AG10803 (cell line): ENCODE data around the gene CAMSAP1.

Experiments
- DNase-seq: peaks from one replicate; pipeline ENCODE4 v3.0.0; 2010; ENCODE audit warnings: low read depth
- H3K4me3 ChIP-seq: 2 replicates; pipeline ENCODE4 v1.5.1; 2011; ENCODE audit warnings: mild to moderate bottlenecking, low read length, control low read depth
- TF ChIP-seq, protein P1 (sequence below): conservative IDR thresholded peaks from 2 replicates; pipeline ENCODE4 v1.5.1; 2011; ENCODE audit warnings: mild to moderate bottlenecking, low read length, control low read depth, inconsistent platforms

CAMSAP1 gene

DNA sequence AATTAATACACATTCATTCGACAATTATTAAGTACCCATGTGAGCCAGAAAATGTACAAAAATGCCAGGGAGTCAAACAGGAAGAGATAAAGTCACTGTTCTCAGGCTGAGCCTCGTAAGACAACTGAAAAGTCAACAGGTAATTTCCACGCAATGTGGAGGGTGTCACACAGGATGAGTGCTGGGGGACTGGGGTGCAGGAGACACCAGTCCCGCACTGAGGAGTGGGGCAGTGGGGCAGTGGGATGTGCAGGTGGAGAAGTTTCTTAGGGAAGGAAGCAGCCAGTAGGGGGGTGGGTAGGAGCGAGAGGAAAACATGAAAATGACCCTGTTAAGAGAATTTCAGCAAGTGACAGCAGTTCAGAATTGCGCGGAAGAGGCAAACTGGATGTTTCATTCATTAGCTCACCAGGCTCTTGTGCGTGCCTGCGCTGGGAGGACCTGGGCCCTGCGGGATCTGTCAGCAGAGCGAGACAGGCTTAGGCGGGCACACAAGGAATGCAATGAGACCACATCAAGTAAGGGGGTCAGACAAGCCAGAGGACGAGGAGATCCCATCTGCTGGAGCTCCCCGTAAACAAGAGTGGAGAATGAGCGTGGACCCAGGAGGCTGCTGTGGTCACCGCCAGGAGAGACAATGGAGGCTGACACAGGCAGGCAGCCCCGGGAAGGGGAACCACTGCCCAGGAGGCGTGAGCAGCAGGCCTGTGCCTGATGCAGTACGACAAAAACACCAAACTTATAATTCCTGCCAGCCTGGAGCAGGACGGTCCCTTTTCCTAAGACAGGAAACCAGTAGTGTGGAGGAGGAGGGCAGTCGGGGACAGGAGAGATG is 21.0 kb downstream of the CAMSAP1 start:
- DNase-seq: no peak
- H3K4me3 ChIP-seq: no peak overlapping the region
- TF ChIP-seq, protein P1, sequence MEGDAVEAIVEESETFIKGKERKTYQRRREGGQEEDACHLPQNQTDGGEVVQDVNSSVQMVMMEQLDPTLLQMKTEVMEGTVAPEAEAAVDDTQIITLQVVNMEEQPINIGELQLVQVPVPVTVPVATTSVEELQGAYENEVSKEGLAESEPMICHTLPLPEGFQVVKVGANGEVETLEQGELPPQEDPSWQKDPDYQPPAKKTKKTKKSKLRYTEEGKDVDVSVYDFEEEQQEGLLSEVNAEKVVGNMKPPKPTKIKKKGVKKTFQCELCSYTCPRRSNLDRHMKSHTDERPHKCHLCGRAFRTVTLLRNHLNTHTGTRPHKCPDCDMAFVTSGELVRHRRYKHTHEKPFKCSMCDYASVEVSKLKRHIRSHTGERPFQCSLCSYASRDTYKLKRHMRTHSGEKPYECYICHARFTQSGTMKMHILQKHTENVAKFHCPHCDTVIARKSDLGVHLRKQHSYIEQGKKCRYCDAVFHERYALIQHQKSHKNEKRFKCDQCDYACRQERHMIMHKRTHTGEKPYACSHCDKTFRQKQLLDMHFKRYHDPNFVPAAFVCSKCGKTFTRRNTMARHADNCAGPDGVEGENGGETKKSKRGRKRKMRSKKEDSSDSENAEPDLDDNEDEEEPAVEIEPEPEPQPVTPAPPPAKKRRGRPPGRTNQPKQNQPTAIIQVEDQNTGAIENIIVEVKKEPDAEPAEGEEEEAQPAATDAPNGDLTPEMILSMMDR: no peak

DNA sequence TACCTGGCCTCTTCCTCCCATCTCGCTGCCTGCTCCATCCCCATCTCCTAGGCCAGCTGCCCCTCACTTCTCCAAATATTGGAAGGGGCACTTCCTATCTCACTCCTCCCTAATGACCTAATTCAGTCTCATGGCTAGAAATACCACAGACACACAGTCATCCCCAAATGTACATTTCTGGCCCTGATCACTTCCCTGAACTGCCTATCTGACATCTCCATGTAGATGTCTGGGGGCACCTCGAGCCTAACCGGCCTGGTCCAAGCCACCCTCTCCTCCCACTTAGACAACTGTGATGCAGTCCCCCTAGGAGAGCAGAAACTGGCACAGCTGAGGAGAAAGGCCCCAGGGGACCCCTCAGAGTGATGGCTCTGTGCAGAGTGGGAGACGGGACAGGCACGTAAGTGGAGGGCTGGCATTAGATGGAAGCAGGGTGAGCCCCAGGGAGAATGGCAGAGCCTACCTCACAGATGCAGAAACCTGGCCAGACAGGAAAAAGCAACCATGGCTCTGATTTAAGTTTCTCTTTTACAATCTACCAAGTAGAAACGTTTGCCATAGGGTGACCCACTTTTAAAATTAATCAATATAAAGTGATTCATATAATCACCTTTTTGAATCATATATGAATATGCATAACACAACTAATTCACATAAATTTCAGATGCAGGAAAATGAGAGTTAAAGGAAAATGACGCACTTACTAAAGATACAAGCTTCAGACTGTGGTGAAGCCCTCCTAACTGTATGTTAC is 22.1 kb downstream of the CAMSAP1 start:
- DNase-seq: peak; percentile 25
- TF ChIP-seq, protein P1: no peak
- no peak overlapping the region for H3K4me3 ChIP-seq

DNA sequence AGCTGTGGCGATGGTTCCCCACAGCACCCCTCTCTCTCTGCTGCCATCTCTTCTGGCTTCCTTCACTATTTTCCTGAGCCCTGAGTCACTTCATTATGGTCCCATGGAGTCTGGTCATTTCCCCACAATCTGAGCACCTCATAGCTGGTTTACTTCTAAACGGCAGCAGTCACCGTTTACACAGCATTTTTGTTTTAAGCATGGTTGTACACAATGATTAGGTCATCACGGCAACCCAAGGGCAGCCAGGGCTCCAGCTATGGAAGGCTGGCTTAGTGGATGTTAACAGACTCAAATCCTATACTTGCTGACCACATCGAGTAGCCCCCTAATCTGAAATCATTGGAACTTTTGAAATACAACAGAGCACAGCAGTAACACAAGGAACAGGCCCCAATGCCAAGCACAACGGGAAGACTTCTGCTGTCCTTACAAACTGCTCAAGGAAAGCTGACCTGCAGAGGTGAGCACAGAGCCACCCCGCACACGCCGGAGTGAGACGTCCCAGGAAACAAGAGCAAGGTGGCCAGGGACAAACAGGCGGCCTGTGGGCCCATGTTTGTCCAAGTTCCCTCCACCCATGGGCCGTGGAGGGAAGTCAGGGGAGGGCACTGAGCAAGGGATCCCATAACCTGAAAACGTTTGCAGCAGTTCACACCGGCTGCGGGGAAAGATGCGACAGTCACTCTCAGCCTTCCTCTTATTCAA is 22.9 kb downstream of the CAMSAP1 start:
- peak; percentile 45 for DNase-seq
- H3K4me3 ChIP-seq: no peak overlapping the region
- TF ChIP-seq, protein P1: no peak

DNA sequence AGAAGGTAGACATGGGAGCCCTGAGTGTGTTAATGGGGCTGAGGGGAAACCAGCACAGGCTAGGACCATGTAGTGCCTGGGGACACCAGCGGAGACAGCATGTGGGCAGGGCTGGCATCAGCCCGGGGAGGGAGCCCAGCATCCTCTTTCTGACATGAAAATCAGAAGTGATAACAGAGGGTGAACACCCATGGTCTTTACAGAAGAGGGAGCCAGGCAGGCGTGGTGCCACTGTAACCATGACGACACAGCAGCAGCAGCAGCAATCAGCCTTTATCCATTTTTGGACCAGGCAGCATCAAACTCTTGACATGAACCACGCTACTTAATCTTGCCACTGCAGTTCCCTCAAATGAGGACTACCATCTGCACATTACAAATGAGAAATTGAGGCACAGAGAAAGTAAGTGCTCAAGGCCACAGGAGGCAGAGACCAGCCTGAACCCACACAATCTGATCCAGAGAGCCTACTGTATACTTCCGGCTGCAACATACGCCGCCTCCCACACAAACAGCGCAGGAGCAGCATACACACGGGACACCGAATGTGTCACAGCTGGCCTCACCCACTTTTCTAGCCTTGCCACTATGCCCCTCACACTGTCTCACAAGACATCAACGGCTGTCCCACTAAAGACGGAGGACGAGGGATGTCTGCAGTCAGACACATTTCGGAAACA is 23.8 kb downstream of the CAMSAP1 start:
- TF ChIP-seq, protein P1: no peak
- DNase-seq: no peak
- no peak overlapping the region for H3K4me3 ChIP-seq

DNA sequence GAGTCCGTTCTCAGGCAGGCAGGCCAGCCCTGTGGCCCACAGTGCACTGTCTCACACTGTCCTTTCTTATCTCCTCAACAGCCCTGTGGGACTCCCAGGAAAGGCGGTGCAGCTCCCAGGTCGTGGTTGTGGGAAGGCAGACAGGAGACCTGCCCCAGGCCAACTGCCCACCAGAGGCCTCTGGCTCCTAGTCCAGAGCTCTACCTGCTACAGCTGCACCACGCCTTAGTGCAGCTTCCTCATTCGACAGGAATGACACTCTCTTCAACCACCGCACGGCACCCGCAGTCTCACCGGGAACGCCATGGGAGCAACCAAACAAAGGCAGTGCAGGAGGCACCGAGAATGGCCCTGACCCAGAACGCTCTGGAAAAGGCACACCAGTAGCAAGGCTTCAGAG is 25.3 kb downstream of the CAMSAP1 start:
- no peak overlapping the region for H3K4me3 ChIP-seq
- DNase-seq: no peak
- TF ChIP-seq, protein P1: no peak

DNA sequence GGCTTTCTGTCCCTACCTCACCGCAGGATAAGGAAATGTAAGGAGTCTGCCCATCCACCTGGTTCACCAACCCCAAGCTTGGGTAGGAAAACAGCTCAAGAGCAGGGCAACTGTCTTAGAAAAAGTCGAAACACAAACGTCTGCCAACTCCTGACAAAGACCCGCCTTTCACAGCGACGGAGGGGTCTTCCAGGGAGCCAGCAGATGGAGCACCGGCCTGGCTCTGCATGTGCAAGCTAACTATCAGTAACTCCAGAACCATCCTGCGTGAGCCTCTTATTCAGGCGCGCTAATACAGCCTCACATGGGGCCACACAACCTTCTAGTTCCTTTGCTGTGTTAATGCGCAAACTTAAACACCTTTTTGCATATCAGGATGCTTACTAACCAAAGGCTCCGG is 26.9 kb downstream of the CAMSAP1 start:
- TF ChIP-seq, protein P1: no peak
- DNase-seq: no peak
- H3K4me3 ChIP-seq: no peak overlapping the region
